ENCODE results near the gene LRTM1.

DNA sequence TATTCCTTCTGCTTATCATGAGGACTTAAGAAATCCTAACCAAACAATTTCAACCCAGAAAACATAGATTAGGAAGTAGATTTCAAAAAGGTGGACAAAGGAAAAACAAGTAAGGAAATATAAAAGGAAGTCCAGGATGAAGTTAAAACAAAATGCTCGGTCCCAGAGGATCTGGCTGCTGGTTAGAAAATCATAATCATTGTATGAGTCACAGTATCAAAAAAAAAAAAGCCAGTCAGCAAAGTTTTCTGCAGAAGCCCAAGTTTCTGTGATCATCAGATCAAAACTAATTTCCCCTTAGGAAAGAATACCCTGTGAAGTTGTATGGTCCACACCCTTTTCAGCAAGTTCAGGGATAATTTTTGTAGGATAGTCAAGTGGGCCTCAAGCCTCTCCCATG, 43.0 kb upstream of the LRTM1 start:
- TF ChIP-seq GATA2 (IDR thresholded peaks at IDR 0.05; ENCODE audit: low read depth, low read length), result no peak
- no peak for TF ChIP-seq GATA3 (IDR thresholded peaks at IDR 0.05; ENCODE audit: low read depth, low read length)

Data from SH-SY5Y (cell line).